GM03348 (cell line): Measurements from ENCODE around the gene CRABP2.

Experiments
- DNase-seq: peaks from one replicate; pipeline ENCODE4 v3.0.0; 2012; ENCODE audit warnings: low spot score

CRABP2 gene

GRCh38 chr1:156741481-156741983, 36.1 kb upstream of the CRABP2 start:
- no peak for DNase-seq

GRCh38 chr1:156740741-156741480, 35.5 kb upstream of the CRABP2 start, which contains the start of gene MRPL24:
Gene MRPL24, minus strand, starts transcription at chr1:156741088. Its CDS starts 2,384 bp downstream, at chr1:156738704.
- peak; percentile 94 for DNase-seq

GRCh38 chr1:156740237-156740740, 34.9 kb upstream of the CRABP2 start:
- no peak for DNase-seq

DNA sequence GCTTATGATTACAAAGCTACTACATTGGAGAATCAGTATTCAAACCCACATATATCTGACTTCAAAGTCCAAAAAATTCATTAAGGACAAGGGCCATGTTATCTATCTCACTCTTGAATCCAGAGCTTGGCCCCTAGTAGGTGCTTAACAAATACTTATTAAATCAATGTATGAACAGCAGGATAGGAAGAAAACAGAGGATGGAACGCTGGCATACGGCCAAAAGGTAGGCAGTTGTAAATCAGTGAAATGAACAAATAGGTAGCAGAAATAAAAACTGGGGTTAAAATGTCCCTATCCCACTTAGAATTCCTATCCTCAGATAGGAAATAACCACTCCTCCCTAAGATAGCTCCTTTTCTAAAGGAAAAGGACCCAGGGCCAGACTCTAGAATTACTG, 33.5 kb upstream of the CRABP2 start:
- DNase-seq: no peak

DNA sequence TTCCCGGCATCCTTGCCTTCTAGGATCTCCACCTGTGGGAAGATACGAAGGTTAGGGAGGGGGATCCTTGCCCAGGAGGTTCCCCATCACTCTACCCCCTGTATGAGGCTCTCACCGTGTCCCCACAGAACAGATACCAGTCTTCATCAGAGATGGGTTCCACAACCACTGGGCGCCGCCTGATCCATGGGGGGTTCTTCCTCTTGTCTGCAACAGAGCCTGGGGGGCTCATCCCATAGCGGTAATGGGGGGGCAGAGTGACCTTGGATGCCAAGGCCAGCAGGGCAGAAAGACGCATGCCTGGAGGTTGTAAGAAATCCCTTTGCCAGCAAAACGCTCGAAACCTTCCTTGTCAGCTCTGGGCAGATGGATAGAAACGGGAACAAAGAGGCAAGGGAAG, 33.0 kb upstream of the CRABP2 start:
- DNase-seq: no peak

GRCh38 chr1:156733989-156734584, 28.7 kb upstream of the CRABP2 start:
- DNase-seq: no peak

GRCh38 chr1:156728599-156729462, 23.4 kb upstream of the CRABP2 start, which contains the start of gene ISG20L2:
Gene ISG20L2, minus strand, starts transcription at chr1:156728766. Its CDS starts 1,114 bp downstream, at chr1:156727652.
- peak; percentile 94 for DNase-seq

DNA sequence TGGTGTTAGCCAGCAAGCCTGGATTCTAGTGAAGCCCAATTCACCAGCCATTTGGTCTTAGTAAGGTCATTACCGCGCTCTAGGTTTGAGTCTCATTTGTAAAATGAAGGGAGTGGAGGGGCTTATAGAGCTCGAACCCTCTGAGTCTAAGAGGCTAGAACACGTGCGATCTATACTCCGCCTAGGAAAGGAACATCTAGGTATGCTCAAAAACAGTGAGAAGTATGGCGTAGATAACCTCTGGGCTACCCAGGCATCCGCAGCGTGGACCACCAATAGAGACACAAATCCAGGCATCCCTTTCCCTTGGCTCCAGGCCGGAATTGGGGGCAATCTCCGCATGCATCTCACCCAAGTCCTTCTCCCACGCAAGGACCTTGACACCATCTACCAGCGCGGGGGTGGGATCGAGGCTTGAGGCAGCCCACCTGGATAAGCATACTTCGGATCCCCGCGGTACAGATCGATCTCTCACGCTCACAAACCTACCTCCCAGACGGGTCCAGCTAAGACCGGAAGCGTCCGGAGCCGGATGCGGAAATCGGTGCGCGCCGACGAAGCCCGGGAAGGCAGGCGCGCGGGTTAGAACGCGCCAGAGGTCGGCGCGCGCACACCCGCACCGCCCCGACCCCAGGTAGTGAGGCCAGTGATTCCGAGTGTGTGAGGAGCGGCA, 22.7 kb upstream of the CRABP2 start, which contains the start of gene METTL25B:
METTL25B (plus strand) TSS at position 544 of the 673 bp plus-strand sequence. CDS start 636 bp downstream, outside the sequence.
- DNase-seq: peak; percentile 86

- no peak for DNase-seq
These were observed 22.1 kb upstream of the CRABP2 start for GRCh38 chr1:156727492-156727891.

GRCh38 chr1:156726549-156727226, 21.3 kb upstream of the CRABP2 start:
- peak; percentile 77 for DNase-seq

GRCh38 chr1:156725683-156726280, 20.4 kb upstream of the CRABP2 start:
- peak; percentile 89 for DNase-seq

GRCh38 chr1:156721535-156721934, 16.2 kb upstream of the CRABP2 start:
- no peak for DNase-seq

DNA sequence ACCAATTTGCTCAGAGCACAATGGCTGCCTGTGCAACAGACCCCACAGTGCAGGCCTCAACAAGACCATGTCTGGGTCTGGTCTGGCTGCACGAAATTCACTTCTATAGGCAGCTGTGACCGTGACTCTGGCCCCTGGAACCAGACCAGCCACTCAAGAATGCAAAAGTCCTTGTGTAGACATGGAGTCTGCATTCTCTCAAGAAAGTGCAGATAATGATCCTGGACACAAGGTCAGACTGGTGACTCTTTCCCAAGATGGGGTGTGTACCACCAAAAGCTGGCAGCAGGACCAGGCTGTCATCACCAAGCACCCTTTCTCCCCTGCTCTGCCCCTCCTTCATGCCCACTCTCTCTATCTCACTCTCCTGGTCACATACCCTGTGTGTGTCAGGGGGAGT, 15.7 kb upstream of the CRABP2 start:
- no peak for DNase-seq

DNA sequence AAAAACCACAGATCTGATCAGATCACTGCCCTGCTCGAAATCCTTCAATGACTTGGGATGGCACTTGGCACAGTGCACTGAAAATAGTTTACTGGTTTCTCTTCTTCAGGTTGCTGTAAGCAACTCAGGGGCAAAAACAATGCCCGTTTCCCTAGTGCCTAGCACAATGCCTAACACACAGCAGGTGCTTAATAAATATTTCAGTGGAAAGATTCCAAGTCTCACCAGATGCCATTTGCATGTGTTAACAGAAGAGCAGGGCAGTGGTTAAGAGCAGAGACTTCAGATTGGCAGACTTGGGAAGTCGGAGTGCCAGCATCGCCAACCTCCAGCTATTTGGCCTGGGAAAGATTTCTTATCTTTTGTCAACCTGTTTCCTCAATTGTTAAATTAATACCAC, 12.0 kb upstream of the CRABP2 start:
- DNase-seq: no peak

- DNase-seq: no peak
These were observed 9.4 kb upstream of the CRABP2 start for GRCh38 chr1:156714830-156715229.

DNA sequence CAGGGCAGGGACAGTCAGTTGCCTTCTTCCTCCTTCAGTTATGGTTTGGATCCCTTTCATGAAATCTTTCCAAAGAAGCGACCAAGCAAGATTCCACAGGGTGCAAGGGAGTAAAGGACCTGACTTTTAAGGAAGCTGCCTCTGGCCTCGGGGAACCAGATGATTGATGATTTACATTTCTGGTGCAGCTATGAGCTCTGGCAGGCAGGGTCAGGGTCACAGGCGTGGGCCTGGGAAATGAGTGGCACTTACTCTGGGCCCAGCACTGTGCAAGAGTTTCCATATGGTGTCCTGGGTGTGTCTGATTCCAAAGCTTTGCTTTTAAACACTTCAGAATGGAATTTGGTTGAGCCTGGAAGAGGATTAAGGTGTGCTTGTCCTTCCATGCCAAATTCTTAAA, 7.2 kb upstream of the CRABP2 start:
- no peak for DNase-seq

DNA sequence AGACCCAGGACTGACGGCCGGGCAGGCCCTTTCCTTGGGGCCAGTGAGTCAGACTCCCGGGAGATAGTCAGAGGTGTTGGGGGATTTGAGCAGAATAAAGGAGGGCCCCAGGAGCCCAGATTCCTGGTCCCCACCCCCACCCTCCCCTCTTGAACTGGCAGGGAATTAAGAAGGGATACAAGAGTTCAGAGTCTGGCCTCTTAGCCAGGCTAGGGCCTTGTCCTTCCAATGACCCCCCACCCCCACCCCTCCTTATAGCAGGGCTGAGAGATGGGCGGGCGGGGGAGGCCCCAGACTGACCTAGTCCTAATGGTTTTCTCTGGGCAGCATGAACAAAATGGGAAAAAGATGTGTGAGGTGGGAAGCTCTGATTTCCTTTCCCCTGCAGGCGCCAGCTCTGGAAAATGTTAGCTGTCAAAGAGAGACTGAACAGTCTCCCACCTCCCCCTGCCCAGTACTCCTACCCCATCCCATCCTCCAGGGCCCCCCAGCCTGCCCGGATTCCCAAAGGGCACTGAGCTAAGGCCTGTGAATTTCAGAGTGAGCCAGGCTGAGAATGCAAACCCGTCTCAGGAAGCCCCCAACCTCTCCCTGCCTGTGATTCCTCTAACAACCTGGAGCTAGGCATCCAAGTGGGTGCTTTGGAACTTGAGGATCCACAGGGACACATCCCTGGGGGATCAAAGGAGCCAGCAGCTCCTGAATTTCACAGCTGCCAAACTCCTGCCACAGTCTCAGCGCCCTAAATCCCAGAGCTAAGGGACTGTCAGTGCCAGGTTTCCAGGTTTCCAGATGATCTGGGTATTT, 5.8 kb upstream of the CRABP2 start:
- DNase-seq: no peak

GRCh38 chr1:156709757-156710489, 4.5 kb upstream of the CRABP2 start:
- peak; percentile 92 for DNase-seq

- no peak for DNase-seq
These were observed 3.6 kb upstream of the CRABP2 start for GRCh38 chr1:156709031-156709430.
